ENCODE data around the gene MAMDC4. TPM values are rescaled to one million over a fixed set of nuclear protein-coding genes. Genes with fewer than 3 reads are reported as not detected.

Gene MAMDC4
- total and polyA plus RNA-seq, 2 of the 8 experiments (the other 6 are each of a cell fraction or from before 2014, with no cell fraction given), result 3.1 to 4.5 TPM

GRCh38 chr9:136861874-136862457, 9.8 kb downstream of the MAMDC4 start (continued):
- TF ChIP-seq CHD7 (IDR thresholded peaks at IDR 0.05; ENCODE audit: insufficient replicate concordance, low read length) (no peak), TCF12 (IDR thresholded peaks at IDR 0.05; ENCODE audit: low read depth, low read length) (no peak), ASH2L (IDR thresholded peaks at IDR 0.05; ENCODE audit: low read length) (no peak)

Measured in H1 (cell line).